Esophagus muscularis mucosa (tissue), 4 donors: ENCODE results near the gene DNAH6. TPM values are rescaled to one million over a fixed set of nuclear protein-coding genes. Genes with fewer than 3 reads are reported as not detected.

Source experiments
- DNase-seq: peaks from one replicate; pipeline ENCODE4 v3.0.0-alpha.2; 2017; ENCODE audit errors: extremely low spot score
- H3K27ac ChIP-seq, 4 donors: fragments of 200-600 bp; sonication (generic); replicated peaks in 1 of 4; 1 replicate in 3 of 4; 2 replicates in 1 of 4; pipeline ENCODE4 v1.5.1; 2016 to 2019; ENCODE audit warnings: mild to moderate bottlenecking in 1 of 4
- H3K27me3 ChIP-seq, 4 donors: fragments of 200-600 bp; sonication (generic); one replicate each; pipeline versions ENCODE4 v1.5.1 to v1.6.0; 2016 to 2019
- H3K36me3 ChIP-seq, 4 donors: fragments of 200-600 bp; sonication (generic); one replicate each; pipeline ENCODE4 v1.5.1; 2016 to 2019
- H3K4me1 ChIP-seq, 4 donors: fragments of 200-600 bp; sonication (generic); one replicate each; pipeline ENCODE4 v1.5.1; 2016 to 2019
- H3K4me3 ChIP-seq, 4 donors: fragments of 200-600 bp; sonication (generic); 1 replicate in 2 of 4; 2 replicates in 2 of 4; pipeline ENCODE4 v1.5.1; 2016 to 2019; ENCODE audit warnings: mild to moderate bottlenecking in 4 of 4, moderate library complexity in 1 of 4
- H3K9me3 ChIP-seq, 4 donors: fragments of 200-600 bp; sonication (generic); 1 replicate in 3 of 4; 2 replicates in 1 of 4; pipeline ENCODE4 v1.5.1; 2016 to 2019
- EP300 ChIP-seq: sonication (generic); formaldehyde crosslinking; IDR thresholded peaks from one replicate; pipeline ENCODE4 v1.6.1; 2017; ENCODE audit warnings: antibody characterized with exemption
- POLR2A ChIP-seq: fragments of 450-650 bp; IDR thresholded peaks from one replicate; pipeline ENCODE4 v1.6.1; 2017; ENCODE audit warnings: antibody characterized with exemption, moderate library complexity, mild to moderate bottlenecking, low read depth
- POLR2AphosphoS5 ChIP-seq, 2 donors: sonication (generic); formaldehyde crosslinking; IDR thresholded peaks; one replicate each; pipeline ENCODE4 v1.6.1; 2017; ENCODE audit warnings: antibody characterized with exemption in 2 of 2
- WGBS: methylation state at CpG from one replicate; pipeline ENCODE4 v1.1.5; 2018; 5-methylcytosine and 5-hydroxymethylcytosine counted together
- intact Hi-C: fragments of 100-400 bp; cut with DNase I; formaldehyde crosslinking; loops from one replicate; pipeline ENCODE4 v1.15.1; 2023
- total RNA-seq, 4 donors: library from RNA; depleted of rRNA; stranded (reverse); fragments of >200 nt; gene quantifications; one replicate each; pipeline versions ENCODE4 v1.1.0 to v1.2.1, GENCODE V29; 2016
- TF ChIP-seq, protein P1 (sequence below), 3 experiments: fragments of 200-600 bp in 2 of 3; fragments of 450-650 bp in 1 of 3; sonication (generic) in 2 of 3; IDR thresholded peaks; one replicate each; pipeline ENCODE4 v1.5.1; 2017 to 2019; ENCODE audit warnings: antibody characterized with exemption in 3 of 3, mild to moderate bottlenecking in 2 of 3, moderate library complexity in 1 of 3

Gene DNAH6
- total RNA-seq, 4 donors from 2014 or later: 0.11 to 0.42 (median 0.23) TPM

DNA sequence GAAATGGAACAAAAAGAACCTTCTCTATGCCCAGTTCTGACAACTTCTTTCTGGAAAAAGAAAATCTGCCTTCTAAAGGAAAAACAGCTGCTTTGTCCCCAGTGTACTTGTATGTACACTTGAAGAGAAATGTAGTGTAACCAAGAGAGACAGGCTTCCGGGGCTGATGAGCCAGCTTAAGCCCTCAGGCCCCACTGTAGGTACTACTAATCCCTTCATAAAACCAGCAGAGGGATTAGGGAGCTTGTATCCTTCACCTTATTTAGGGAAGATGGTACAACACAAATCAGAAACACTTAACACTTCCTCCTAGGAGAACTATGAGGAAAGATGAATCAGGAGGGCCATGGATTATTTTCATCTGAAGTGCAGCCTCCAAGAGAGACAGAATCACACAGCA lies 38.4 kb upstream of the DNAH6 start:
- TF ChIP-seq POLR2AphosphoS5 (IDR thresholded peaks at IDR 0.05) (no peak), POLR2A (no peak)
- DNase-seq: no peak
- Histone ChIP-seq H3K4me1 (no peaks in the 10 kb centered on the region), H3K27me3 (no peaks in the 10 kb centered on the region), H3K9me3 (peaks cover 0 to 20% (median 8%) of the 10 kb centered on the region in 4 donors), H3K36me3 (no peaks in the 10 kb centered on the region), H3K27ac (no peak overlapping the region), H3K4me3 (no peak overlapping the region)
- 92% methylated on average over 1 of the region's 1 CpG for WGBS
- intact Hi-C loops: no loop called here

DNA sequence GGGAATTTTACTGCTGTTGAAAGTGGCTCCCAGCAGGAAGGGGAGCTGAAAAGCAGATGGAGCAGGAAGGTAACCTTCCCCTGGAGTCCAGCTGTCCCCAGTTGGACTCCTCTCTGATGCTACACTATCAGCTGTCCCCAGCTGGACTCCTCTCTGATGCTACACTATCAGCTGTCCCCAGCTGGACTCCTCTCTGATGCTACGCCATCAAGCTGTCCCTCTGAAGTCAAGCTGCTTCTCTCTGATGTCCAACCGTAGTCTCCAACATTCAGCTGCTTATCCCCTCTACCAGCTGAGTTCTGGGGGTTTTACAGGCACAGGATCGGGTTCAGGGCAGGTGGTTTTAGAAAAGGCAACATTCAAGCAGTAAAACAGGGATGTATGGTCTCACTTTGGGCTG lies 37.4 kb upstream of the DNAH6 start:
- intact Hi-C loops: no loop called here
- Histone ChIP-seq H3K36me3 (no peaks in the 10 kb centered on the region), H3K27me3 (no peaks in the 10 kb centered on the region), H3K9me3 (peaks cover 0 to 20% (median 8%) of the 10 kb centered on the region in 4 donors), H3K27ac (no peak overlapping the region), H3K4me3 (no peak overlapping the region), H3K4me1 (no peaks in the 10 kb centered on the region)
- no peak for TF ChIP-seq POLR2A
- TF ChIP-seq, protein P1, sequence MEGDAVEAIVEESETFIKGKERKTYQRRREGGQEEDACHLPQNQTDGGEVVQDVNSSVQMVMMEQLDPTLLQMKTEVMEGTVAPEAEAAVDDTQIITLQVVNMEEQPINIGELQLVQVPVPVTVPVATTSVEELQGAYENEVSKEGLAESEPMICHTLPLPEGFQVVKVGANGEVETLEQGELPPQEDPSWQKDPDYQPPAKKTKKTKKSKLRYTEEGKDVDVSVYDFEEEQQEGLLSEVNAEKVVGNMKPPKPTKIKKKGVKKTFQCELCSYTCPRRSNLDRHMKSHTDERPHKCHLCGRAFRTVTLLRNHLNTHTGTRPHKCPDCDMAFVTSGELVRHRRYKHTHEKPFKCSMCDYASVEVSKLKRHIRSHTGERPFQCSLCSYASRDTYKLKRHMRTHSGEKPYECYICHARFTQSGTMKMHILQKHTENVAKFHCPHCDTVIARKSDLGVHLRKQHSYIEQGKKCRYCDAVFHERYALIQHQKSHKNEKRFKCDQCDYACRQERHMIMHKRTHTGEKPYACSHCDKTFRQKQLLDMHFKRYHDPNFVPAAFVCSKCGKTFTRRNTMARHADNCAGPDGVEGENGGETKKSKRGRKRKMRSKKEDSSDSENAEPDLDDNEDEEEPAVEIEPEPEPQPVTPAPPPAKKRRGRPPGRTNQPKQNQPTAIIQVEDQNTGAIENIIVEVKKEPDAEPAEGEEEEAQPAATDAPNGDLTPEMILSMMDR (IDR thresholded peaks at IDR 0.05): no peak
- TF ChIP-seq EP300: no peak
- TF ChIP-seq POLR2AphosphoS5 (IDR thresholded peaks at IDR 0.05): no peak
- 85% methylated on average over 3 of the region's 3 CpGs for WGBS
- no peak for DNase-seq

DNA sequence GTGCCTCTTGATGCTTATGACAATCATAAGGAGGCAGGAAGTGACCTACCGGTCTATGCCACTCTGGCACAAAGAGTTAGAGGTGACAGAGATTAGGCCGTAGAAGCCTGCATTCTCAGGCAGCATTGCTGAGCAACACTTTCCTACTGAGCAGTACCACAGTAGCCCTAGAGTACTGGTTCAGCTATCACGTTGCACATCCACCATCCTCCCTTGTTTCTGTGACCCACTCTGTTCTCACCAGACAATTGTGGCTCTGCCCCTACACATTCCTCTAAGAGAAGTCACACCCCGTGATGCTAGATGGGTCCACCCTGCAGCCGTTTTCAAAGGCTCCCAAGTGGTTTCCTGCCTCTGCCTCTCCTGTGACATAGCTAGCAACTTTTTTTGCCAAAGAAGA lies 34.6 kb upstream of the DNAH6 start:
- Histone ChIP-seq H3K27me3 (no peaks in the 10 kb centered on the region), H3K4me3 (no peak overlapping the region), H3K36me3 (no peaks in the 10 kb centered on the region), H3K27ac (no peak overlapping the region), H3K9me3 (peaks cover 0 to 12% (median 5%) of the 10 kb centered on the region in 4 donors), H3K4me1 (no peaks in the 10 kb centered on the region)
- WGBS: 63% methylated on average over 5 of the region's 5 CpGs
- intact Hi-C loops: no loop called here
- TF ChIP-seq POLR2A (no peak), POLR2AphosphoS5 (IDR thresholded peaks at IDR 0.05) (no peak), EP300 (no peak)
- TF ChIP-seq, protein P1 (IDR thresholded peaks at IDR 0.05): no peak
- DNase-seq: no peak

DNA sequence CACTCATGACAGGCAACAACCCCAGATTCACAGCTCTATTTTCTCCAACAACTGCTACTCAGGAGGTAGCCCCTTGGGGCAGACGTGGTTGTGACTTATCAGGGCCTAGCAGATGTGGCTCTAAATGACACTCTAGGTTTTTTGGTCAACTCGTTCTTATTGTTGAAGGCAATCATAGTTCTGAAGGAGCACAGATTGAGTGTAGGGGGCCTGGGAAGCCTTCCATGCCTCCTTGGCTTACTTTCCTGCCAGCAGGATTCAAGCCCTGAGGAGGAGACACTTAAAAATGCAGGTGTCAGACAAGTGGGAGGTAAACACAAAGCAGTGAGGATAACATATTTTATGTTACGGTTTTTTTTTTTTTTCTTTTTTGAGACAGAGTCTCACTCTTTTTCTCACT lies 33.7 kb upstream of the DNAH6 start:
- intact Hi-C loops: no loop called here
- no peaks in the 10 kb centered on the region for H3K4me1 ChIP-seq
- WGBS: 58% methylated on average over 3 of the region's 3 CpGs
- H3K27me3 ChIP-seq: no peaks in the 10 kb centered on the region
- no peak for TF ChIP-seq POLR2A
- TF ChIP-seq POLR2AphosphoS5 (IDR thresholded peaks at IDR 0.05): no peak
- TF ChIP-seq, protein P1 (IDR thresholded peaks at IDR 0.05): no peak
- no peak for TF ChIP-seq EP300
- no peak for DNase-seq
- H3K4me3 ChIP-seq: no peak overlapping the region
- H3K36me3 ChIP-seq: no peaks in the 10 kb centered on the region
- H3K9me3 ChIP-seq: peaks cover 0 to 3% (median 0%) of the 10 kb centered on the region in 4 donors
- H3K27ac ChIP-seq: no peak overlapping the region

DNA sequence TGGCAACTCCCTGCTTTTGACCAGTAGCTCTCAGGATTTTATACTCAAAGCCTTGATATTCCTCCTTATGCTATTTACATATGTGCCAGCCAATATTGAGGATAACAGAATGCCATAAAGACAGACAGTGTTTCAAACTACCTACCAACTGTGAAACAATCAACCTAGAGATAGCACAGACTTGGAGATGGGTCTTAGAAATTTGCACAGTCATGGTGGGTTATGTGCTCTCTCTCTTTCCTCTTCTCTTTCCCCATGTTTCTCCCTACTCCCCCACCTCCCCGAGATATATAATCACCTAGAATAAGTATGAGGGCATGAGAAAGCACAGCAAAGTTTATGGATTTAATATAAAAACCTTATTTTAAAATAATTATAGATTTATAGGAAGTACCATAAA lies 33.0 kb upstream of the DNAH6 start:
- H3K27me3 ChIP-seq: no peaks in the 10 kb centered on the region
- WGBS: 95% methylated on average over 1 of the region's 1 CpG
- H3K36me3 ChIP-seq: no peaks in the 10 kb centered on the region
- intact Hi-C loops: no loop called here
- H3K4me1 ChIP-seq: no peaks in the 10 kb centered on the region
- H3K4me3 ChIP-seq: no peak overlapping the region
- no peak overlapping the region for H3K27ac ChIP-seq
- TF ChIP-seq POLR2AphosphoS5 (IDR thresholded peaks at IDR 0.05) (no peak), POLR2A (no peak), EP300 (no peak)
- TF ChIP-seq, protein P1 (IDR thresholded peaks at IDR 0.05): no peak
- DNase-seq: no peak
- no peaks in the 10 kb centered on the region for H3K9me3 ChIP-seq
